A673 (cell line): ENCODE measurements around the gene DOK1. TPM values are rescaled to one million over a fixed set of nuclear protein-coding genes. Genes with fewer than 3 reads are reported as not detected.

Source experiments
- BruUV-seq: library from RNA; stranded (reverse); fragments of 400-500 nt; replicated peaks from 2 replicates; lab custom pipeline; 2021; lab: Mats Ljungman, UMichigan
- CTCF ChIA-PET: fragments of 300-600 bp; sonication (Branson Sonifier 250); formaldehyde crosslinking; loops from one replicate; lab custom pipeline; 2022; ENCODE audit warnings: antibody characterized with exemption; lab: Charles Lee
- POLR2A ChIA-PET: fragments of 300-600 bp; sonication (Branson Sonifier 250); formaldehyde crosslinking; loops from one replicate; lab custom pipeline; 2022; ENCODE audit warnings: antibody characterized with exemption; ENCODE audit not compliant: low non-redundant PET; lab: Charles Lee
- DNase-seq: peaks from one replicate; pipeline ENCODE4 v3.0.0-alpha.2; 2015; ENCODE audit warnings: low spot score
- H3K27ac ChIP-seq: fragments of 200-600 bp; sonication (generic); 2 replicates; pipeline ENCODE4 v1.5.1; 2016; ENCODE audit warnings: mixed run types, low read depth, mild to moderate bottlenecking, mixed read lengths, antibody characterized with exemption, low read length; ENCODE audit not compliant: poor library complexity, severe bottlenecking
- H3K27me3 ChIP-seq: fragments of 200-600 bp; sonication (generic); replicated peaks from 2 replicates; pipeline ENCODE4 v1.6.1; 2017; ENCODE audit warnings: mixed run types, low read depth, mild to moderate bottlenecking, mixed read lengths, antibody characterized with exemption, low read length; ENCODE audit not compliant: insufficient read depth, poor library complexity
- H3K36me3 ChIP-seq: fragments of 200-600 bp; sonication (generic); 2 replicates; pipeline ENCODE4 v1.6.1; 2016; ENCODE audit warnings: mixed run types, mild to moderate bottlenecking, mixed read lengths, antibody characterized with exemption, low read length; ENCODE audit not compliant: insufficient read depth, poor library complexity, severe bottlenecking
- H3K4me1 ChIP-seq: fragments of 200-600 bp; sonication (generic); 2 replicates; pipeline ENCODE4 v1.6.1; 2017; ENCODE audit warnings: mixed run types, mild to moderate bottlenecking, mixed read lengths, antibody characterized with exemption, low read length; ENCODE audit not compliant: insufficient read depth, poor library complexity, severe bottlenecking
- H3K4me3 ChIP-seq: fragments of 200-600 bp; sonication (generic); 2 replicates; pipeline ENCODE4 v1.5.1; 2016; ENCODE audit warnings: low read depth, mixed run types, mild to moderate bottlenecking, mixed read lengths, low read length; ENCODE audit not compliant: poor library complexity, severe bottlenecking
- H3K9me3 ChIP-seq: fragments of 200-600 bp; sonication (generic); 2 replicates; pipeline ENCODE4 v1.6.1; 2016; ENCODE audit warnings: mixed run types, low read depth, mild to moderate bottlenecking, mixed read lengths, antibody characterized with exemption, low read length; ENCODE audit not compliant: poor library complexity, severe bottlenecking
- EZH2 ChIP-seq: fragments of 200-600 bp; sonication (generic); IDR thresholded peaks from 2 replicates; pipeline ENCODE4 v1.6.1; 2017; ENCODE audit warnings: borderline replicate concordance, low read depth, mild to moderate bottlenecking, mixed read lengths, antibody characterized with exemption, low read length; ENCODE audit not compliant: poor library complexity, severe bottlenecking
- intact Hi-C: fragments of 100-400 bp; cut with micrococcal nuclease; formaldehyde crosslinking; loops from one replicate; pipeline ENCODE4 v1.10.0; 2022; ENCODE audit not compliant: unreplicated experiment
- total RNA-seq: library from RNA; stranded (reverse); gene quantifications from 2 replicates; pipeline ENCODE4 v1.2.3, GENCODE V29; 2021
- TF ChIP-seq, protein P1 (sequence below): fragments of 300-800, 200-600 bp; sonication (generic); conservative IDR thresholded peaks from 2 replicates; pipeline ENCODE4 v1.5.1; 2017; ENCODE audit warnings: low read depth, mild to moderate bottlenecking, antibody characterized with exemption, low read length, moderate library complexity, mixed read lengths

DOK1 gene
- total RNA-seq, 1 experiment from 2014 or later = 20.7 TPM

DNA sequence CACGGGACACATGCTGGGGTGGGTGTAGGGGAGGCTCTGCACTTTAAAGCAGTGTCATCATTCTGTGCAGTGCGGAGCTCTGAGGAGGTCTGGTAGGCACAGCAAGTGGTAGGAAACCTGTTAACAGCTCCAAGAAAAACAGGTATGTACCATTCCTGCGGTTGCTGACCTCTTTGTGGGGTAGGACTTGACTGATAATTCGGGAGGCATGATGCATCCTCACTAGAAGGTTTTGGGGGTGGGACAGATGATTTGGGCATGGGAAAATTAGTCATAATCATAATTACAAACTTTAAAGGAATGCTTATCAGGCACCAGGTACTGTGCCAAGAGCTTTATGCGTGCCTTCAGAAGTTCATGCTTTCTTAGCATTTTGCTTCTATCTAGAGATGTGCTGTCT, 9.7 kb downstream of the DOK1 start:
- Histone ChIP-seq H3K36me3 (no peaks in the 10 kb centered on the region), H3K4me3 (no peak overlapping the region), H3K27ac (no peak overlapping the region), H3K27me3 (no peaks in the 10 kb centered on the region), H3K9me3 (no peaks in the 10 kb centered on the region), H3K4me1 (no peaks in the 10 kb centered on the region)
- ChIA-PET CTCF (no interaction called here), POLR2A (no interaction called here)
- TF ChIP-seq, protein P1, sequence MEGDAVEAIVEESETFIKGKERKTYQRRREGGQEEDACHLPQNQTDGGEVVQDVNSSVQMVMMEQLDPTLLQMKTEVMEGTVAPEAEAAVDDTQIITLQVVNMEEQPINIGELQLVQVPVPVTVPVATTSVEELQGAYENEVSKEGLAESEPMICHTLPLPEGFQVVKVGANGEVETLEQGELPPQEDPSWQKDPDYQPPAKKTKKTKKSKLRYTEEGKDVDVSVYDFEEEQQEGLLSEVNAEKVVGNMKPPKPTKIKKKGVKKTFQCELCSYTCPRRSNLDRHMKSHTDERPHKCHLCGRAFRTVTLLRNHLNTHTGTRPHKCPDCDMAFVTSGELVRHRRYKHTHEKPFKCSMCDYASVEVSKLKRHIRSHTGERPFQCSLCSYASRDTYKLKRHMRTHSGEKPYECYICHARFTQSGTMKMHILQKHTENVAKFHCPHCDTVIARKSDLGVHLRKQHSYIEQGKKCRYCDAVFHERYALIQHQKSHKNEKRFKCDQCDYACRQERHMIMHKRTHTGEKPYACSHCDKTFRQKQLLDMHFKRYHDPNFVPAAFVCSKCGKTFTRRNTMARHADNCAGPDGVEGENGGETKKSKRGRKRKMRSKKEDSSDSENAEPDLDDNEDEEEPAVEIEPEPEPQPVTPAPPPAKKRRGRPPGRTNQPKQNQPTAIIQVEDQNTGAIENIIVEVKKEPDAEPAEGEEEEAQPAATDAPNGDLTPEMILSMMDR = no peak
- no peak for TF ChIP-seq EZH2
- no TSS peak for BruUV-seq
- no peak for DNase-seq
- intact Hi-C loops = no loop called here

DNA sequence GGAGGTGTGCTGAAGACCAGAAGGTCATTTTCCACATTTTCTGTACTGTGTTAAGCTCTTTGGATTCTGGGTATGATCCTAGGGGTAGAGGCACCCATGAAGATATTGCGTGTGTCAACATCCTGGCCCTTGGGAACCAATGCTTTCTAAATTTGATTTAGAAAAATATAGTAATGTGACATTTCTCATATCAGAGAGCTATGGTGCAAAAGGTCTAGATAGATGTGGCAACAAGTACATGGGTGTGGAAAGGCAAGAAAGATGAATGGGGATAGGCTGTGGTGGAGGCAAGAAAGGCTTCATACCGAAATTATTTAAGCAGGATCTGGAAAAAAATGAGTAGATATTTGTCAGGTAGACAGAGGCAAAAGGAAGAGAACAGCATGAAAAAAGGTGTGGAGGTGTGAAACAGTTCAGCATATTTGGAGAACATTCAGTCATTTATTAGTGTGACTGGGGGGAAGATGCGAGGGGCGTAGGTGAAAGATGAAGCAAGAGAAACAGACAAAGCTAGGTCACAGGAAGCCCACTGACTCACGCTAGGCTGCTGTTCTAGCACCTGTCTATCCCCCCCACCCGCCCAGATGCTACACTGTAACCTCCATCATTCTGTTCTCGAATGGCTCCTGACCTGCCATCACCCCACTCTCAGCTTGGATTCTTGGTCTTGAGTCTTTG, 11.7 kb downstream of the DOK1 start:
- intact Hi-C loops = no loop called here
- TF ChIP-seq, protein P1 = no peak
- no peak for TF ChIP-seq EZH2
- ChIA-PET POLR2A (no interaction called here), CTCF (interaction anchor here (0.5 kb wide), 1 partner anchor 193 kb away, joined by 3 read pairs; no protein-coding TSS in a partner anchor)
- no peaks in the 10 kb centered on the region for H3K4me1 ChIP-seq
- no peak for DNase-seq
- no peak overlapping the region for H3K4me3 ChIP-seq
- H3K9me3 ChIP-seq = no peaks in the 10 kb centered on the region
- no peaks in the 10 kb centered on the region for H3K36me3 ChIP-seq
- BruUV-seq = no TSS peak
- H3K27ac ChIP-seq = no peak overlapping the region
- no peaks in the 10 kb centered on the region for H3K27me3 ChIP-seq

DNA sequence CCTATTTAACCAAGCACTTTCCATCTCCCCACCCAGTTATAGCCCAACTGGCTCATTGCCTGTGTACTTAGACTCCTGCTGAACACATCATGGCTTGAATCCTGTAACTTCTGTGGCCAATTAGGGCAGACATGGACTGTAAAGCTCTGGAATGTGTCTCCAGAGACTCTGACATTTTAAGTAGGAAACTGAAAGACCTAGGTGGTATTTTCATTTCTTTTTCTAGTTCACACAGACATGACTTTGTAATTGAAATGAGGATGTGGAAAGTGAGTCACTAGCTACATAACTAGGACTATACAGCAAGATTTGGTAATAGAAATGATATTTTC, 12.2 kb downstream of the DOK1 start:
- Histone ChIP-seq H3K27ac (no peak overlapping the region), H3K4me1 (no peaks in the 10 kb centered on the region), H3K4me3 (no peak overlapping the region), H3K27me3 (no peaks in the 10 kb centered on the region), H3K36me3 (no peaks in the 10 kb centered on the region), H3K9me3 (no peaks in the 10 kb centered on the region)
- no TSS peak for BruUV-seq
- TF ChIP-seq, protein P1 = no peak
- TF ChIP-seq EZH2 = no peak
- intact Hi-C loops = no loop called here
- peak; percentile 85 for DNase-seq
- POLR2A ChIA-PET = no interaction called here
- CTCF ChIA-PET = interaction anchor here (0.5 kb wide), 1 partner anchor 193 kb away, joined by 3 read pairs; no protein-coding TSS in a partner anchor
